HEK293 (cell line): ENCODE data around the gene KRT6A.

Experiments
- CTCF ChIA-PET: fragments of 350-600 bp; formaldehyde crosslinking; extraction: SDS; loops from one replicate; lab custom pipeline; 2021; ENCODE audit warnings: antibody characterized with exemption; lab: Yijun Ruan, JAX
- POLR2A ChIA-PET: fragments of 300-600 bp; formaldehyde crosslinking; extraction: SDS; loops from one replicate; lab custom pipeline; 2020; ENCODE audit warnings: antibody characterized with exemption, inconsistent platforms; lab: Yijun Ruan, JAX
- H3K27ac ChIP-seq: fragments of 200-500 bp; sonication (Bioruptor generic); 2 replicates; pipeline ENCODE4 v1.5.1; 2014; ENCODE audit warnings: low read depth, low read length, control low read depth, inconsistent platforms; ENCODE audit errors: extremely low read depth
- H3K36me3 ChIP-seq, 2 experiments: fragments of 200-500 bp in 1 of 2; sonication (Bioruptor generic) in 1 of 2; 1 replicate in 1 of 2; 2 replicates in 1 of 2; pipeline ENCODE4 v1.5.1; 2014 to 2017; ENCODE audit warnings: inconsistent platforms in 2 of 2, low read length in 2 of 2; ENCODE audit not compliant: control insufficient read depth in 2 of 2, insufficient read depth in 1 of 2
- H3K4me1 ChIP-seq: fragments of 200-500 bp; sonication (Bioruptor generic); 2 replicates; pipeline ENCODE4 v1.5.1; 2014; ENCODE audit warnings: mild to moderate bottlenecking, low read length, inconsistent platforms; ENCODE audit not compliant: control insufficient read depth, insufficient read depth
- H3K4me3 ChIP-seq: 2 replicates; pipeline ENCODE4 v1.5.1; 2011; ENCODE audit warnings: low read depth, mild to moderate bottlenecking, control low read depth, low read length, moderate library complexity
- H3K9me3 ChIP-seq: fragments of 200-500 bp; sonication (Bioruptor generic); 2 replicates; pipeline ENCODE4 v1.5.1; 2014; ENCODE audit warnings: low read depth, low read length, inconsistent platforms; ENCODE audit not compliant: control insufficient read depth, insufficient read depth
- BCL11A ChIP-seq: fragments of 450-650 bp; formaldehyde crosslinking; IDR thresholded peaks from 2 replicates; pipeline ENCODE4 v1.5.1; 2016; ENCODE audit warnings: low read depth, missing biosample characterization, missing genetic modification characterization
- KLF17 ChIP-seq: fragments of 450-650 bp; formaldehyde crosslinking; IDR thresholded peaks from 2 replicates; pipeline ENCODE4 v1.5.1; 2016; ENCODE audit warnings: missing biosample characterization, missing genetic modification characterization
- PBX3 ChIP-seq: sonication (generic); formaldehyde crosslinking; IDR thresholded peaks from 2 replicates; pipeline ENCODE4 v1.8.1; 2022; ENCODE audit warnings: mild to moderate bottlenecking, moderate library complexity, missing genetic modification reagents
- PRDM2 ChIP-seq: fragments of 450-650 bp; formaldehyde crosslinking; IDR thresholded peaks from 2 replicates; pipeline ENCODE4 v1.5.1; 2016; ENCODE audit warnings: missing biosample characterization, missing genetic modification characterization, borderline replicate concordance
- SP7 ChIP-seq: fragments of 450-650 bp; formaldehyde crosslinking; IDR thresholded peaks from 2 replicates; pipeline ENCODE4 v1.5.1; 2016; ENCODE audit warnings: missing biosample characterization, missing genetic modification characterization
- ZBTB8A ChIP-seq: fragments of 450-650 bp; formaldehyde crosslinking; IDR thresholded peaks from 2 replicates; pipeline ENCODE4 v1.5.1; 2016; ENCODE audit warnings: missing biosample characterization, missing genetic modification characterization
- ZFP41 ChIP-seq: fragments of 450-650 bp; formaldehyde crosslinking; IDR thresholded peaks from 2 replicates; pipeline ENCODE4 v1.5.1; 2016; ENCODE audit warnings: missing biosample characterization, missing genetic modification characterization, borderline replicate concordance
- ZNF10 ChIP-seq: fragments of 450-650 bp; formaldehyde crosslinking; IDR thresholded peaks from 2 replicates; pipeline ENCODE4 v1.5.1; 2017; ENCODE audit warnings: missing biosample characterization, missing genetic modification characterization
- ZNF138 ChIP-seq: fragments of 450-650 bp; formaldehyde crosslinking; IDR thresholded peaks from 2 replicates; pipeline ENCODE4 v1.5.1; 2016; ENCODE audit warnings: missing biosample characterization, missing genetic modification characterization, borderline replicate concordance
- ZNF391 ChIP-seq: fragments of 450-650 bp; formaldehyde crosslinking; IDR thresholded peaks from 2 replicates; pipeline ENCODE4 v1.5.1; 2016; ENCODE audit warnings: low read depth, missing biosample characterization, missing genetic modification characterization, borderline replicate concordance
- ZNF398 ChIP-seq: fragments of 450-650 bp; formaldehyde crosslinking; IDR thresholded peaks from 2 replicates; pipeline ENCODE4 v1.5.1; 2017; ENCODE audit warnings: missing biosample characterization, missing genetic modification characterization
- ZNF549 ChIP-seq: fragments of 450-650 bp; IDR thresholded peaks from 2 replicates; pipeline ENCODE4 v1.5.1; 2018; ENCODE audit warnings: missing biosample characterization, missing genetic modification characterization, mild to moderate bottlenecking, inconsistent platforms, moderate library complexity
- ZNF585B ChIP-seq: fragments of 450-650 bp; formaldehyde crosslinking; IDR thresholded peaks from 2 replicates; pipeline ENCODE4 v1.5.1; 2016; ENCODE audit warnings: missing biosample characterization, missing genetic modification characterization
- ZNF621 ChIP-seq: fragments of 450-650 bp; formaldehyde crosslinking; IDR thresholded peaks from 2 replicates; pipeline ENCODE4 v1.5.1; 2017; ENCODE audit warnings: missing biosample characterization, missing genetic modification characterization
- ZNF629 ChIP-seq: fragments of 450-650 bp; formaldehyde crosslinking; IDR thresholded peaks from 2 replicates; pipeline ENCODE4 v1.5.1; 2017; ENCODE audit warnings: missing biosample characterization, missing genetic modification characterization
- ZNF658 ChIP-seq: fragments of 450-650 bp; formaldehyde crosslinking; IDR thresholded peaks from 2 replicates; pipeline ENCODE4; 2016; ENCODE audit warnings: missing biosample characterization, missing genetic modification characterization
- ZNF777 ChIP-seq: fragments of 450-650 bp; formaldehyde crosslinking; IDR thresholded peaks from 2 replicates; pipeline ENCODE4 v1.5.1; 2017; ENCODE audit warnings: missing biosample characterization, missing genetic modification characterization, borderline replicate concordance
- ZSCAN16 ChIP-seq: fragments of 450-650 bp; formaldehyde crosslinking; IDR thresholded peaks from 2 replicates; pipeline ENCODE4 v1.5.1; 2016; ENCODE audit warnings: missing biosample characterization, missing genetic modification characterization
- ZSCAN18 ChIP-seq: fragments of 450-650 bp; formaldehyde crosslinking; IDR thresholded peaks from 2 replicates; pipeline ENCODE4 v1.5.1; 2016; ENCODE audit warnings: missing biosample characterization, missing genetic modification characterization

KRT6A gene

GRCh38 chr12:52524898-52525591, 32.0 kb upstream of the KRT6A start:
- Histone ChIP-seq H3K4me3 (no peak overlapping the region), H3K9me3 (no peaks in the 10 kb centered on the region), H3K4me1 (no peaks in the 10 kb centered on the region), H3K36me3 (no peaks in the 10 kb centered on the region), H3K27ac (no peak overlapping the region)
- TF ChIP-seq ZFP41 (no peak), ZSCAN18 (tag by site-specific recombination) (no peak), PRDM2 (tag by site-specific recombination) (no peak), BCL11A (tag by site-specific recombination) (no peak), SP7 (tag by site-specific recombination) (no peak)
- ChIA-PET POLR2A (no interaction called here), CTCF (interaction anchor here (0.7 to 0.8 kb wide), 2 partner anchors 17 to 569 kb away, joined by 3 to 4 read pairs; no protein-coding TSS in a partner anchor)

- Histone ChIP-seq H3K36me3 (no peaks in the 10 kb centered on the region), H3K4me1 (no peaks in the 10 kb centered on the region), H3K4me3 (no peak overlapping the region), H3K9me3 (no peaks in the 10 kb centered on the region), H3K27ac (no peak overlapping the region)
- TF ChIP-seq ZNF658 (tag by site-specific recombination): no peak
- TF ChIP-seq ZNF398 (tag by site-specific recombination): no peak
- TF ChIP-seq ZNF585B (tag by site-specific recombination): no peak
- no peak for TF ChIP-seq PBX3 (CRISPR knock-in tag)
- no peak for TF ChIP-seq ZNF629 (tag by site-specific recombination)
- no peak for TF ChIP-seq ZNF621 (tag by site-specific recombination)
- no peak for TF ChIP-seq ZNF777 (tag by site-specific recombination)
- TF ChIP-seq ZNF10 (tag by site-specific recombination): no peak
- TF ChIP-seq ZNF391: no peak
- no peak for TF ChIP-seq ZNF549 (tag by site-specific recombination)
- no peak for TF ChIP-seq ZBTB8A (tag by site-specific recombination)
- no peak for TF ChIP-seq ZNF138 (tag by site-specific recombination)
- TF ChIP-seq ZSCAN16 (tag by site-specific recombination): no peak
- no peak for TF ChIP-seq KLF17 (tag by site-specific recombination)
- CTCF ChIA-PET: no interaction called here
- POLR2A ChIA-PET: no interaction called here
These were observed 31.3 kb upstream of the KRT6A start for GRCh38 chr12:52524241-52524897.
